ENCODE measurements around the gene RAD51B. TPM values are rescaled to one million over a fixed set of nuclear protein-coding genes. Genes with fewer than 3 reads are reported as not detected.

Gene RAD51B
- polyA plus RNA-seq, 3 donors = 3.6 to 11.6 (median 9.4) TPM

DNA sequence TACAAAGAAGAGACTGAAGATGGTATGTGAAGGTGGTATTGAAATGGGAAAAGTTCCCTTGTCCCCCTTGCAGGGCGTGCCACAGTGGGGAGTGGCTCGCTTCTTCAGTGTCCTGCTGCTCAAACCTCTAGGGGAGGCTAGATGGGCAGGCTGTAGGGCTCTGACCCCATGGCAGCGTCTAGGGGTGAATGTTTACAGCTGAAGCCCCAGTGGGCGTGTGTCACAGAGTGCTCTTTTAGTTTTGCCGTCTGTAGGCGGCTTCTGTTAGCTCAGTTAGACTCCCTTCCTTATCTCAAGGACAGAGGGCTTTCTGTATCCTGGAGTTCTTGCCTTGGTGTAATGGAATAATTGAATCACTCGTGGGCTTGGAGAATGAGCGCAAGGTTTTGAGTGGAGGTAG lies 266.2 kb downstream of the RAD51B start:
- no peaks in the 10 kb centered on the region for H3K79me2 ChIP-seq (ENCODE audit: insufficient read depth, low read length)
- Mint-ChIP-seq H3K36me3 (no peaks in the 10 kb centered on the region), H3K27ac (no peak overlapping the region), H3K4me3 (no peak overlapping the region), H3K27me3 (ENCODE audit: low read depth in 3 of 3) (peaks cover 0 to 5% (median 0%) of the 10 kb centered on the region in 3 donors), H3K9me3 (peaks cover 0 to 6% (median 0%) of the 10 kb centered on the region in 7 donors), H3K4me1 (peaks cover 7% of the 10 kb centered on the region)
- intact Hi-C loops (cut with micrococcal nuclease) = no loop called here
- 100% methylated on average over 2 of the region's 8 CpGs for WGBS (ENCODE audit: insufficient coverage)
- no peak overlapping the region for H3K9ac ChIP-seq (ENCODE audit: insufficient read depth, low read length, poor library complexity, severe bottlenecking)
- no peaks in the 10 kb centered on the region for H4K20me1 ChIP-seq (ENCODE audit: insufficient read depth, low read length)
- no peak overlapping the region for H3K4me2 ChIP-seq (replicated peaks; ENCODE audit: extremely low read depth, low read length, poor library complexity, severe bottlenecking)
- no peak overlapping the region for H3K4me3 ChIP-seq (replicated peaks in 1 of 3; ENCODE audit: low read depth in 2 of 3, low read length in 3 of 3)
- H3K36me3 ChIP-seq (replicated peaks in 1 of 2; ENCODE audit: control insufficient read depth in 1 of 2, insufficient read depth in 2 of 2, low read length in 2 of 2) = no peaks in the 10 kb centered on the region
- no peak for DNase-seq
- H3K4me1 ChIP-seq (ENCODE audit: control insufficient read depth in 1 of 2, insufficient read depth in 2 of 2, low read length in 2 of 2) = no peaks in the 10 kb centered on the region
- H2AFZ ChIP-seq (ENCODE audit: insufficient read depth, low read depth, low read length, poor library complexity, severe bottlenecking) = no peak overlapping the region
- TF ChIP-seq, protein P1, sequence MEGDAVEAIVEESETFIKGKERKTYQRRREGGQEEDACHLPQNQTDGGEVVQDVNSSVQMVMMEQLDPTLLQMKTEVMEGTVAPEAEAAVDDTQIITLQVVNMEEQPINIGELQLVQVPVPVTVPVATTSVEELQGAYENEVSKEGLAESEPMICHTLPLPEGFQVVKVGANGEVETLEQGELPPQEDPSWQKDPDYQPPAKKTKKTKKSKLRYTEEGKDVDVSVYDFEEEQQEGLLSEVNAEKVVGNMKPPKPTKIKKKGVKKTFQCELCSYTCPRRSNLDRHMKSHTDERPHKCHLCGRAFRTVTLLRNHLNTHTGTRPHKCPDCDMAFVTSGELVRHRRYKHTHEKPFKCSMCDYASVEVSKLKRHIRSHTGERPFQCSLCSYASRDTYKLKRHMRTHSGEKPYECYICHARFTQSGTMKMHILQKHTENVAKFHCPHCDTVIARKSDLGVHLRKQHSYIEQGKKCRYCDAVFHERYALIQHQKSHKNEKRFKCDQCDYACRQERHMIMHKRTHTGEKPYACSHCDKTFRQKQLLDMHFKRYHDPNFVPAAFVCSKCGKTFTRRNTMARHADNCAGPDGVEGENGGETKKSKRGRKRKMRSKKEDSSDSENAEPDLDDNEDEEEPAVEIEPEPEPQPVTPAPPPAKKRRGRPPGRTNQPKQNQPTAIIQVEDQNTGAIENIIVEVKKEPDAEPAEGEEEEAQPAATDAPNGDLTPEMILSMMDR (IDR thresholded peaks at IDR 0.05) = no peak
- H3K27ac ChIP-seq (ENCODE audit: low read depth in 1 of 2, low read length in 2 of 2) = no peak overlapping the region
- H3K9me3 ChIP-seq (replicated peaks in 1 of 2; ENCODE audit: control insufficient read depth in 1 of 2, insufficient read depth in 1 of 2, low read length in 2 of 2) = no peaks in the 10 kb centered on the region
- H3K27me3 ChIP-seq (ENCODE audit: control insufficient read depth in 2 of 2, insufficient read depth in 2 of 2, low read length in 2 of 2) = no peaks in the 10 kb centered on the region

DNA sequence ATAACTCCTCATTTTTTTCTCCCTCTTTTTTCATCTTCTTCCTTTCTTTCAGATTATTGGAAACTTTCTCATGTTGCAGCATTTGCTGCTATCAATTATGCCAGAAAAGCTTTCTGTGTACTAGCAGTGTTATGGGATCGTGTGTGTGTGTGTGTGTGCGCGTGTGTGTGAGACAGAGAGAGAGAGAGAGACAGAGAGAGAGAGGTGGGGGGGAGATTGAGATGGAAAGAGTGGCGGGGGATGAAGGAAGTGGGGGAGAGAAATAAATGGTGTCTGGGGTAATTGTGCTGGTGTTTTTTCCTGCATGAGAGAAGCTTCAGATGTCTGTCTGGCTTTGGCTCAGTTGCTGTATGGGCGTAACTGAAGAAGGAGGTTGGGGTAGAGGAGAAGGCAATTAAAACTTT lies 268.9 kb downstream of the RAD51B start:
- no peak overlapping the region for H2AFZ ChIP-seq (ENCODE audit: insufficient read depth, low read depth, low read length, poor library complexity, severe bottlenecking)

More for the DNA sequence above, 268.9 kb downstream of the RAD51B start:
- WGBS (ENCODE audit: insufficient coverage) = 60% methylated on average over 4 of the region's 5 CpGs
- Mint-ChIP-seq H3K9me3 (peaks cover 0 to 14% (median 6%) of the 10 kb centered on the region in 7 donors), H3K36me3 (no peaks in the 10 kb centered on the region), H3K4me1 (peaks cover 2% of the 10 kb centered on the region), H3K4me3 (no peak overlapping the region), H3K27me3 (ENCODE audit: low read depth in 3 of 3) (peaks cover 0 to 1% (median 0%) of the 10 kb centered on the region in 3 donors), H3K27ac (no peak overlapping the region)
- Histone ChIP-seq H3K4me2 (replicated peaks; ENCODE audit: extremely low read depth, low read length, poor library complexity, severe bottlenecking) (no peak overlapping the region), H3K4me3 (replicated peaks in 1 of 3; ENCODE audit: low read depth in 2 of 3, low read length in 3 of 3) (no peak overlapping the region), H4K20me1 (ENCODE audit: insufficient read depth, low read length) (no peaks in the 10 kb centered on the region), H3K9me3 (replicated peaks in 1 of 2; ENCODE audit: control insufficient read depth in 1 of 2, insufficient read depth in 1 of 2, low read length in 2 of 2) (no peaks in the 10 kb centered on the region), H3K27ac (ENCODE audit: low read depth in 1 of 2, low read length in 2 of 2) (no peak overlapping the region), H3K4me1 (ENCODE audit: control insufficient read depth in 1 of 2, insufficient read depth in 2 of 2, low read length in 2 of 2) (no peaks in the 10 kb centered on the region), H3K27me3 (ENCODE audit: control insufficient read depth in 2 of 2, insufficient read depth in 2 of 2, low read length in 2 of 2) (no peaks in the 10 kb centered on the region), H3K79me2 (ENCODE audit: insufficient read depth, low read length) (no peaks in the 10 kb centered on the region), H3K36me3 (replicated peaks in 1 of 2; ENCODE audit: control insufficient read depth in 1 of 2, insufficient read depth in 2 of 2, low read length in 2 of 2) (no peaks in the 10 kb centered on the region), H3K9ac (ENCODE audit: insufficient read depth, low read length, poor library complexity, severe bottlenecking) (no peak overlapping the region)
- DNase-seq = no peak
- TF ChIP-seq, protein P1 (IDR thresholded peaks at IDR 0.05) = no peak
- intact Hi-C loops (cut with micrococcal nuclease) = no loop called here
